Measurements from ENCODE around the gene ZNF664.

ZNF664 gene

GRCh38 chr12:123972457-123973401 is at the start of gene ZNF664, which contains the start of gene CCDC92:
ZNF664 (plus strand) TSS chr12:123973215; CDS start chr12:124012145, 38,930 bp downstream.
CCDC92 (minus strand) TSS chr12:123972831; CDS start chr12:123944305, 28,526 bp downstream.
- DNase-seq (ENCODE audit: low read depth), result peak; percentile 95

GRCh38 chr12:123923927-123924326 is 49.1 kb upstream of the ZNF664 start:
- DNase-seq (ENCODE audit: low read depth), result no peak

- DNase-seq (ENCODE audit: low read depth), result no peak
These were observed 48.5 kb upstream of the ZNF664 start for GRCh38 chr12:123924539-123924938.

- DNase-seq (ENCODE audit: low read depth), result no peak
These were observed 44.6 kb upstream of the ZNF664 start for GRCh38 chr12:123928274-123928865.

- no peak for DNase-seq (ENCODE audit: low read depth)
These were observed 44.1 kb upstream of the ZNF664 start for GRCh38 chr12:123928897-123929296.

GRCh38 chr12:123929946-123930583 is 43.0 kb upstream of the ZNF664 start:
- no peak for DNase-seq (ENCODE audit: low read depth)

- DNase-seq (ENCODE audit: low read depth), result no peak
These were observed 41.2 kb upstream of the ZNF664 start for GRCh38 chr12:123931686-123932321.

GRCh38 chr12:123933214-123933613 is 39.8 kb upstream of the ZNF664 start:
- DNase-seq (ENCODE audit: low read depth), result no peak

GRCh38 chr12:123934016-123934620 is 38.9 kb upstream of the ZNF664 start:
- DNase-seq (ENCODE audit: low read depth), result no peak

- DNase-seq (ENCODE audit: low read depth), result no peak
These were observed 38.2 kb upstream of the ZNF664 start for GRCh38 chr12:123934829-123935228.

GRCh38 chr12:123935956-123936355 is 37.1 kb upstream of the ZNF664 start:
- no peak for DNase-seq (ENCODE audit: low read depth)

- DNase-seq (ENCODE audit: low read depth), result no peak
These were observed 36.5 kb upstream of the ZNF664 start for GRCh38 chr12:123936471-123936870.

- DNase-seq (ENCODE audit: low read depth), result no peak
These were observed 35.9 kb upstream of the ZNF664 start for GRCh38 chr12:123936956-123937706.

GRCh38 chr12:123937707-123938591 is 35.1 kb upstream of the ZNF664 start:
- DNase-seq (ENCODE audit: low read depth), result peak; percentile 14

- DNase-seq (ENCODE audit: low read depth), result no peak
These were observed 34.1 kb upstream of the ZNF664 start for GRCh38 chr12:123938679-123939480.

GRCh38 chr12:123939716-123940626 is 33.0 kb upstream of the ZNF664 start:
- DNase-seq (ENCODE audit: low read depth), result no peak

- DNase-seq (ENCODE audit: low read depth), result no peak
These were observed 32.4 kb upstream of the ZNF664 start for GRCh38 chr12:123940627-123940966.

- no peak for DNase-seq (ENCODE audit: low read depth)
These were observed 32.0 kb upstream of the ZNF664 start for GRCh38 chr12:123941000-123941399.

Measured in activated T-helper 9 cell treated with anti-CD3 and anti-CD28 coated beads, Interleukin-2, amount 50 U/mL, for 16 hours (primary cell).